ENCODE data around the gene FRYL.
"Not testable (repeated sequence)": the region's sequence is repeated elsewhere in the genome, so short reads cannot be mapped to it uniquely, and the experiment has no call there.

The FRYL gene

DNA sequence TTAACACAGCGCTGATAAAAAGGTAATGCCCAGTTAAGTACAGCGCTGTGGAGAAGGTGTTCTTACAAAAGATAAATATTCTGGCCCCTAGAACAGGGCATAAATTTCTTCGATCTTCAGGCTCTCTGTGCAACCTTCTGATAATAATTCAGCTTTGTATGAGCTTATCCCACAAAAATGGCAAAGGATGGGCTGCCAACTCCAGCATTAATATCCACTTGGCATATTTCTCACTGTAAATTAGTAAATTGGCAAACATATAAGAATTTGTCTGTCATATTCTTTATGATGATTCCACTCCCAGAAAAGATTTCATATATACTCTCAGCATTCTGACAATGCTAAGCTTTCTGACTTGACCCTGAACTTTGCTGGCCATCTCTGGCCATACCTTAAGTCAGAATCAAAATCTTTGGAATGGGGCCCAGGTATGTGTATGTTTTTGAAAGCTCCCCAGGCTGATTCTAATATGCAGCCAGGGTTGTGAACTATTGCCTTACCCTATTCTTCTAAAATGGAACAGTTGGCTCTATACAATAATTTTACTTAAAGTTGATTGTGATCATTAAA lies 134.8 kb downstream of the FRYL start:
- H3K9me3 ChIP-seq (ENCODE audit: control insufficient read depth, low read length) = no peaks in the 10 kb centered on the region

DNA sequence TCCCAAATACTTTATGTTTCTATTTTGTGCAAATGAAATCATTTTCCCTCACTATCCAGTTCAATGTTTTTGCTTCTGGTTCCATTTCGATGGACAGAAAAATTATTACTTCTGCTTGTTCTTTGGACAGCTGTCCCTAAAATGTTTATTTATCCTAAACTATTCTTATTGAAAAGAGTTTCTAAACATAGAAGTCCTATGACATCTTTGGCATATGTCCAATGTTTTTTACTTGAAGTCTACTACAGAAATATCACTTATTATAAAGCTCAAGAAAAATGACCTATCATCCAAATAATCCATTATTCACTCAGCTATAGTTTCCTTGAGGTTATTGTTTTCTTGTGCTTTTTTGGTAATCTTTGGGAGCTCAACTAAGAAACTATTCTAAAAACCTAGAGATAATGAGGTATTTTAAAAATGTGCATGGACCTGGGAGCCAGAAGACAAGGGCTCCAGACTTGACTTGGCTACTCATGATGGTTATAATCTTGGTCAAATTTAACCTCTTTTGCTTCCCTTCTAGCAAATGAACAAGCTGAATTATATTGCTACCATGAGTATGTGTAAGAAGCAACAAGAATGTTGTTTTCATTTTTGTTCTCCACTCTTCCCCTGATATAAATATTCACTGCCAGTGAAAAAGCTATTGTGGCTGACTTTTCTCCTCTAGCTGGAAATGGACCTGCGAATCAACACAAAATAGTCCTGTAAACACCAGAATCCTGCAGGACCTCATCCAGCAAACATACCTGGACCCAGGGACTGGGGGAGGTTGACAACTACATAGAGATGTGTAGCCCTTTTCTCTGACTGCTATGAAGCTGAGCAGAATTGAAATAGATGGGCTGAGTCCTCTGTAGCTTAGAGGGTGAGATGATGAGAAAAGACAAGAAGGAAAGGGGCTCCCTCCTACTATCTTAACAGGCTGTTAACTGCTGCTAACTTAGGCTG lies 137.4 kb downstream of the FRYL start:
- peaks cover 12% of the 10 kb centered on the region for H3K4me1 ChIP-seq (ENCODE audit: control insufficient read depth, insufficient read depth, low read length)
- no peaks in the 10 kb centered on the region for H3K27me3 ChIP-seq (replicated peaks; ENCODE audit: control insufficient read depth, insufficient read depth, low read length)
- peak; percentile 51 for DNase-seq (ENCODE audit: low read depth)
- H3K4me3 ChIP-seq (ENCODE audit: low read length) = peak overlapping the region; percentile 29
- H3K9me3 ChIP-seq (ENCODE audit: control insufficient read depth, low read length) = no peaks in the 10 kb centered on the region
- H3K9ac ChIP-seq (ENCODE audit: low read length) = no peak overlapping the region
- H3K36me3 ChIP-seq (ENCODE audit: control insufficient read depth, insufficient read depth, low read length, severe bottlenecking) = no peaks in the 10 kb centered on the region

More for the DNA sequence above, 134.8 kb downstream of the FRYL start:
- Histone ChIP-seq H3K4me3 (ENCODE audit: low read length) (no peak overlapping the region), H3K36me3 (ENCODE audit: control insufficient read depth, insufficient read depth, low read length, severe bottlenecking) (no peaks in the 10 kb centered on the region), H3K9ac (ENCODE audit: low read length) (no peak overlapping the region), H3K4me1 (ENCODE audit: control insufficient read depth, insufficient read depth, low read length) (peaks cover 12% of the 10 kb centered on the region), H3K27me3 (replicated peaks; ENCODE audit: control insufficient read depth, insufficient read depth, low read length) (no peaks in the 10 kb centered on the region)
- peak; percentile 14 for DNase-seq (ENCODE audit: low read depth)

DNA sequence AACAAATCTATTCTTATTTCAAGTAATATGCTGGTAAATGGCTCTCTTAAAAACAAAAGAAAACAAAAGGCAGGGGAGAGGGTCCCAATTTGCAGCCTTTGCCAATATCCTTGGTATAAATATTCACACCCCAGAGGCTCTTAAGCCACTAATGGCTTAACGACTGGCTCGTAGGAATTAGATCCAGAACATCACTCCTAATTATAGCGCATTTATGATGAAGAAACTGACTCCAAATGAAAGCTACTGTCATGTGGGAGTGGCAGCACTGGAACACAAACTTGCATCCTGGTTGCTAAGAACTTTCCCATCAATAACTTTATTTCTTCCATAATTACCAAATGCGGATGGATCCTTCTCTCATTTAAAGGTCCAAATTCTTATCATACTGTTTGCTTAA lies 138.7 kb downstream of the FRYL start:
- no peak for DNase-seq (ENCODE audit: low read depth)
- Histone ChIP-seq H3K36me3 (ENCODE audit: control insufficient read depth, insufficient read depth, low read length, severe bottlenecking) (no peaks in the 10 kb centered on the region), H3K4me1 (ENCODE audit: control insufficient read depth, insufficient read depth, low read length) (peaks cover 12% of the 10 kb centered on the region), H3K27me3 (replicated peaks; ENCODE audit: control insufficient read depth, insufficient read depth, low read length) (no peaks in the 10 kb centered on the region), H3K4me3 (ENCODE audit: low read length) (no peak overlapping the region), H3K9ac (ENCODE audit: low read length) (no peak overlapping the region), H3K9me3 (ENCODE audit: control insufficient read depth, low read length) (no peaks in the 10 kb centered on the region)

DNA sequence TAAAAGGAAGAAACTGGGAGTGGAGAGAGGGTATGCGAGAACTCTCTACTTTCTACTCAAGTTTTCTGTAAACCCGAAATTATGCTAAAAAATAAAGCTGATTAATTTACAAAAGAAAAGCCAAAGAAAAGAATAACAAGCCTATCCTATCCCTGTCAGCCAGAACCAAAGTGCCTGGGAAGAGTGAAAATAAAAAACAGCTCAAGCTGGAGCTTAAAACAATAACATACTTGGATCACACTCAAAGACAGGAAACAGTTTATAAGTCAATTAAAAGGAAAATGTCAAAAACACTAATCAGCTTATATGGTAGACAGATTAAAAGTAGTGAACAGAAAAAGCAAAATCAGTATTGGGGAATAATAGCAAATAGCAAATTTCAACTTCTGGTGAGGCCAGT lies 139.4 kb downstream of the FRYL start:
- H3K9me3 ChIP-seq (ENCODE audit: control insufficient read depth, low read length) = no peaks in the 10 kb centered on the region
- H3K36me3 ChIP-seq (ENCODE audit: control insufficient read depth, insufficient read depth, low read length, severe bottlenecking) = no peaks in the 10 kb centered on the region
- no peaks in the 10 kb centered on the region for H3K27me3 ChIP-seq (replicated peaks; ENCODE audit: control insufficient read depth, insufficient read depth, low read length)
- no peak overlapping the region for H3K9ac ChIP-seq (ENCODE audit: low read length)
- no peak overlapping the region for H3K4me3 ChIP-seq (ENCODE audit: low read length)
- peaks cover 12% of the 10 kb centered on the region for H3K4me1 ChIP-seq (ENCODE audit: control insufficient read depth, insufficient read depth, low read length)
- DNase-seq (ENCODE audit: low read depth) = no peak

DNA sequence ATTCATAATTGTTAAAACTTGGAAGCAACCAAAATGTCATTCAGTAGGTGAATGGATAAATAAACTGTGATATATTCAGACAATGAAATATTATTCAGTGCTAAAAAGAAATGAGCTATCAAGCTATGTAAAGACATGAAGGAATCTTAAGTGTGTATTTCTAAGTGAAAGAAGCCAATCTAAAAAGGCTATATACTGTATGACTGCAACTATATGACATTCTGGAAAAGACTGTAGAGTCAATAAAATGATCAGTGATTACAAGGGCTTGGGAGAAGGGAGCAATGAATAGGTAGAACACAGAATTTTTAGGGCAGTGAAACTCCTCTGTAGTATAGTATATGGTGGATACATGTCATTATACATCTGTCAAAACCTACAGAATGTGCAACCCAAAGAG lies 139.9 kb downstream of the FRYL start:
- no peak for DNase-seq (ENCODE audit: low read depth)
- Histone ChIP-seq H3K4me1 (ENCODE audit: control insufficient read depth, insufficient read depth, low read length) (peaks cover 12% of the 10 kb centered on the region), H3K9me3 (ENCODE audit: control insufficient read depth, low read length) (no peaks in the 10 kb centered on the region), H3K36me3 (ENCODE audit: control insufficient read depth, insufficient read depth, low read length, severe bottlenecking) (no peaks in the 10 kb centered on the region), H3K9ac (ENCODE audit: low read length) (no peak overlapping the region), H3K4me3 (ENCODE audit: low read length) (no peak overlapping the region), H3K27me3 (replicated peaks; ENCODE audit: control insufficient read depth, insufficient read depth, low read length) (no peaks in the 10 kb centered on the region)

DNA sequence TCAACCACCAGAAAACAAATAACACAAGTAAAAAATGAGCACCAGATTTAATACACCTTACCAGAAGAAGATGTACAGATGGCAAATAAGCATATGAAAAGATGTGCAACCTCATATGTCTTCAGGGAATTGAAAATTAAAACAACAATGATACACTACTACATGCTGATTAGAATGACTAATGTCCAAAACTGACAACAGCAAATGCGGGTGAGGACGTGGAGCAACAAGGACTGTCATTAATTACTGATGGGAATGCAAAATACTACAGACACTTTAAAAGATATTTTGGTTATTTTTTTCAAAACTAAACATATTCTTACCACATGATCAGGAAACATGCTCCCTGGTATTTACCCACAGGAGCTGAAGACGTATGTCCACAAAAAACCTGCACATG lies 140.3 kb downstream of the FRYL start:
- Histone ChIP-seq H3K4me3 (ENCODE audit: low read length) (no peak overlapping the region), H3K9me3 (ENCODE audit: control insufficient read depth, low read length) (no peaks in the 10 kb centered on the region), H3K9ac (ENCODE audit: low read length) (no peak overlapping the region), H3K36me3 (ENCODE audit: control insufficient read depth, insufficient read depth, low read length, severe bottlenecking) (no peaks in the 10 kb centered on the region), H3K4me1 (ENCODE audit: control insufficient read depth, insufficient read depth, low read length) (peaks cover 12% of the 10 kb centered on the region), H3K27me3 (replicated peaks; ENCODE audit: control insufficient read depth, insufficient read depth, low read length) (no peaks in the 10 kb centered on the region)
- no peak for DNase-seq (ENCODE audit: low read depth)

DNA sequence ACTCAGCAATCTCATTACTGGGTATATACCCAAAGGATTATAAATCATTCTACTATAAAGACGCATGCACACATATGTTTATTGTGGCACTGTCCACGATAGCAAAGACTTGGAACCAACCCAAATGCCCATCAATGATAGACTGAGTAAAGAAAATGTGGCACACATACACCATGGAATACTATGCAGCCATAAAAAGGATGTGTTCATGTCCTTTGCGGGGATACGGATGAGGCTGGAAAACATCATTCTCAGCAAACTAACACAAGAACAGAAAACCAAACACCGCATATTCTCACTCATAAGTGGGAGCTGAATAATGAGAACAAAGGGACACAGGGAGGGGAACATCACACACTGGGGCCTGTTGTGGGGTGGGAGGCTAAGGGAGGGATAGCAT lies 141.5 kb downstream of the FRYL start:
- not testable (repeated sequence) for DNase-seq (ENCODE audit: low read depth); H3K9ac ChIP-seq (ENCODE audit: low read length); H3K9me3 ChIP-seq (ENCODE audit: control insufficient read depth, low read length); H3K4me3 ChIP-seq (ENCODE audit: low read length); H3K27me3 ChIP-seq (replicated peaks; ENCODE audit: control insufficient read depth, insufficient read depth, low read length); H3K36me3 ChIP-seq (ENCODE audit: control insufficient read depth, insufficient read depth, low read length, severe bottlenecking)
- H3K4me1 ChIP-seq (ENCODE audit: control insufficient read depth, insufficient read depth, low read length) = peaks cover 12% of the 10 kb centered on the region

DNA sequence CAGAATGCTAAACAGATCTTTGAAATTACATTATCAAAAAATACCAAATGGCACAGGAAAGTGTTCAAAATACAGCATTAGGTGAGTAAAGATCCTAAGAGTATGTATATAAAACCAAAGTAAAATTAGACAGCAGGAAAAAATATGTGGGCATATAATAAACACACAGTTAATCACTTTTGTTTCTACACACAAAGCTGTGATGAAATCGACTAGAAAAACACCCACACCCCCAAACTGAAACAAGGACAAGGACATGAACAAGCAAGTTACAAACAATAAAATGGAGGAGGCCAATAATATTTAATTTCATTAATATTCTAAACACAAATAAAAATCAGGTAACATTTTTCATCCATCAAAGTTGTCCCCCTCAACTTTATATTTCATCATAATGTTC lies 143.2 kb downstream of the FRYL start:
- Histone ChIP-seq H3K27me3 (replicated peaks; ENCODE audit: control insufficient read depth, insufficient read depth, low read length) (no peaks in the 10 kb centered on the region), H3K4me3 (ENCODE audit: low read length) (no peak overlapping the region), H3K36me3 (ENCODE audit: control insufficient read depth, insufficient read depth, low read length, severe bottlenecking) (no peaks in the 10 kb centered on the region), H3K9me3 (ENCODE audit: control insufficient read depth, low read length) (no peaks in the 10 kb centered on the region), H3K4me1 (ENCODE audit: control insufficient read depth, insufficient read depth, low read length) (peaks cover under 1% of the 10 kb centered on the region), H3K9ac (ENCODE audit: low read length) (no peak overlapping the region)
- DNase-seq (ENCODE audit: low read depth) = no peak

DNA sequence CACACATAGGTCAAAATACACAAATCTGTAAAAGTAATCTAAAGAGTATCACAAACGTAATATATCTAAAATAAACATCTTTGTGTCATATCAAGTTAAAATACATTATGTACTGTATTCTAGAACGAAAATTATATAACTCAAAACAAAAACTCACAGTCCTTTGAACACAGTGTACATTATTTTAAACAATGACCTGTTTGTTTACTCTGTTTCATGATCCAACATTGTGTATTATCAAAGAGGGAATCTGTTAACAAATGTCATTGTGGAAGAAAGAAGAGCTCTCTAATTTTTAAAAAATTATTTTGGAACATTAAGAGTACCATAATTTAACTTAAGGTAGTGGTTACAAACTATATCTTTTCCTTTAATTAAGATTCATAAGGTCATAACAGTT lies 144.1 kb downstream of the FRYL start:
- no peak for DNase-seq (ENCODE audit: low read depth)
- Histone ChIP-seq H3K36me3 (ENCODE audit: control insufficient read depth, insufficient read depth, low read length, severe bottlenecking) (no peaks in the 10 kb centered on the region), H3K4me3 (ENCODE audit: low read length) (no peak overlapping the region), H3K9ac (ENCODE audit: low read length) (no peak overlapping the region), H3K9me3 (ENCODE audit: control insufficient read depth, low read length) (no peaks in the 10 kb centered on the region), H3K27me3 (replicated peaks; ENCODE audit: control insufficient read depth, insufficient read depth, low read length) (no peaks in the 10 kb centered on the region), H3K4me1 (ENCODE audit: control insufficient read depth, insufficient read depth, low read length) (no peaks in the 10 kb centered on the region)

DNA sequence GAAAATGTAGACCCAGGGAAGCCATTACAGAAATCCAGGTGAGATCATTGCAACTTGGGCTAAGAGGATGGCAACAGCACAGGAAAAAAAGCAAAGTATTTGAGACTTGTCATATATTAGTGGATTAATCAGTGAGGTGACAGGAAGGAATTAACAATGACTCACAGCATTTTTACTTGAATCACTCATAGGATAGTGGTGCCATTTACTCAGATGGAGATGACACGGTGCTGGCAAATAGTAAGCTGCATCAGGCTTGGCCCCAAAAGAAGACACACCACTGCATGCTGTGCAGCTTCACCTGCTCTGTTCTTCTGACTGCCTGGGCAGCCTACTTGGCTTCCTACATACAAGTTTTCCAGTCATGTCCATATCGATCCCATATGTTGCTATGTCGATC lies 144.8 kb downstream of the FRYL start:
- H3K9me3 ChIP-seq (ENCODE audit: control insufficient read depth, low read length) = no peaks in the 10 kb centered on the region
- H3K9ac ChIP-seq (ENCODE audit: low read length) = no peak overlapping the region
- no peaks in the 10 kb centered on the region for H3K4me1 ChIP-seq (ENCODE audit: control insufficient read depth, insufficient read depth, low read length)
- no peaks in the 10 kb centered on the region for H3K27me3 ChIP-seq (replicated peaks; ENCODE audit: control insufficient read depth, insufficient read depth, low read length)
- no peak overlapping the region for H3K4me3 ChIP-seq (ENCODE audit: low read length)
- DNase-seq (ENCODE audit: low read depth) = no peak
- H3K36me3 ChIP-seq (ENCODE audit: control insufficient read depth, insufficient read depth, low read length, severe bottlenecking) = no peaks in the 10 kb centered on the region

DNA sequence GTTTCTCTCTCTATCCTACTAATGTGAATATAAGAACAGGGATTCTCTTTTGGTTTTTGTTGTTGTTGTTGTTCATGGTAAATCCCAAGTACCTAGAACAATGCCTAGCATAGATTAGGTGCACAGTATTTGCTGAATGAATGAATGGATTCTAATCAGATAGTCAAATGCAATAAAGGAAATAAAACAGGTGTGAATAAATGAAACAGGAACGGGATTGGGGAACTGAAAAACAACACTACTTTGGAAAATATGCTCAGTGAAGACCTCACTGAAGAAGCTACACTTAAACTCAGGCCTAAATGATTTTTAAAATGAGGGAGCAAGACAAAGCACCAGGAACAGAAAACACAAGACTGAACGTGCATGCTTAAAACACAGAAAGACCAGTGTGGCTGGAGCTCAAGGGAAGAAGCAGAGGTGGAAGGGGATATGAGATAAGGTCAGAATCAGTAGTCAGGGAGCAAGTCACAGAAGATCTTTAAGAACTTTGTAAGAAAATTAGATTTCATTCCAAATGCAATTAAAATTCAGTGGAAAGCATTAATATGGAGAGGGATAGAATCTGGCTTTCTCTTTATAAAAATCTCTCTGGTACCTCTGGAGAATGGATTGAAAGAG lies 145.3 kb downstream of the FRYL start:
- Histone ChIP-seq H3K4me3 (ENCODE audit: low read length) (no peak overlapping the region), H3K9me3 (ENCODE audit: control insufficient read depth, low read length) (no peaks in the 10 kb centered on the region), H3K4me1 (ENCODE audit: control insufficient read depth, insufficient read depth, low read length) (no peaks in the 10 kb centered on the region), H3K36me3 (ENCODE audit: control insufficient read depth, insufficient read depth, low read length, severe bottlenecking) (no peaks in the 10 kb centered on the region), H3K9ac (ENCODE audit: low read length) (no peak overlapping the region), H3K27me3 (replicated peaks; ENCODE audit: control insufficient read depth, insufficient read depth, low read length) (no peaks in the 10 kb centered on the region)
- no peak for DNase-seq (ENCODE audit: low read depth)

Data from adipocyte (in vitro differentiated cells).